OCI-LY1 (cell line): Measurements from ENCODE around the gene SUGP2.

Experiments used
- CTCF ChIP-seq: fragments of 200-600 bp; sonication (generic), shearing (Covaris generic); IDR thresholded peaks from 2 replicates; pipeline ENCODE4 v1.5.1; 2017; ENCODE audit warnings: mild to moderate bottlenecking, antibody characterized with exemption, low read length, moderate library complexity, mixed read lengths
- EZH2 ChIP-seq: fragments of 200-600 bp; sonication (generic), shearing (Covaris generic); IDR thresholded peaks from 2 replicates; pipeline ENCODE4 v1.8.0; 2017; ENCODE audit warnings: borderline replicate concordance, mixed run types, mild to moderate bottlenecking, antibody characterized with exemption, low read length, moderate library complexity, mixed read lengths

- TF ChIP-seq EZH2 (no peak), CTCF (no peak)
Observed at GRCh38 chr19:19075126-19075525, 41.8 kb upstream of the SUGP2 start.
